ENCODE data around the gene SLC1A1.

GRCh38 chr9:4538107-4538506 is 47.8 kb downstream of the SLC1A1 start:
- TF ChIP-seq CTCF (IDR thresholded peaks at IDR 0.05) (no peak), POLR2AphosphoS5 (IDR thresholded peaks at IDR 0.05) (no peak)

Data from upper lobe of left lung (tissue), 4 donors.